Gastrocnemius medialis (tissue), 4 donors: ENCODE results near the gene SEMA3G. TPM values are rescaled to one million over a fixed set of nuclear protein-coding genes. Genes with fewer than 3 reads are reported as not detected.
A peak's percentile ranks its signal among the peaks of the same experiment; 100 is the strongest.

ENCODE experiments used
- ATAC-seq, 2 donors: fragments of 150-250 bp; one replicate each; pipeline ENCODE4 v1.9.1; 2016
- DNase-seq, 2 donors: peaks; one replicate each; pipeline ENCODE4 v3.0.0-alpha.2; 2019
- H3K27ac ChIP-seq, 4 donors: fragments of 200-600 bp; sonication (generic); 1 replicate in 1 of 4; 2 replicates in 3 of 4; pipeline ENCODE4 v1.5.1; 2016 to 2018; ENCODE audit warnings: mild to moderate bottlenecking in 2 of 4, moderate library complexity in 1 of 4
- H3K27me3 ChIP-seq, 3 donors: fragments of 200-600 bp; sonication (generic) in 2 of 3; 1 replicate in 1 of 3; 2 replicates in 2 of 3; pipeline versions ENCODE4 v1.5.1 to v1.6.0; 2016 to 2019; ENCODE audit warnings: mild to moderate bottlenecking in 1 of 3, moderate library complexity in 1 of 3
- H3K36me3 ChIP-seq, 2 donors: fragments of 200-600 bp; sonication (generic) in 1 of 2; one replicate each; pipeline ENCODE4 v1.5.1; 2017 to 2018
- H3K4me1 ChIP-seq, 2 donors: fragments of 200-600 bp; sonication (generic) in 1 of 2; one replicate each; pipeline ENCODE4 v1.5.1; 2016 to 2017; ENCODE audit warnings: mild to moderate bottlenecking in 2 of 2
- H3K4me3 ChIP-seq, 4 donors: fragments of 200-600 bp; sonication (generic) in 3 of 4; 1 replicate in 1 of 4; 2 replicates in 3 of 4; pipeline ENCODE4 v1.5.1; 2016 to 2019; ENCODE audit warnings: mild to moderate bottlenecking in 2 of 4
- H3K9me3 ChIP-seq, 3 donors: fragments of 200-600 bp; sonication (generic) in 2 of 3; 1 replicate in 1 of 3; 2 replicates in 2 of 3; pipeline ENCODE4 v1.5.1; 2016 to 2019
- POLR2A ChIP-seq, 2 donors: fragments of 450-650 bp; IDR thresholded peaks; one replicate each; pipeline ENCODE4 v1.6.1; 2017; ENCODE audit warnings: antibody characterized with exemption in 2 of 2, mild to moderate bottlenecking in 2 of 2, moderate library complexity in 2 of 2
- in situ Hi-C, 4 donors: fragments of 200-750 bp; cut with MboI; loops; one replicate each; pipeline versions ENCODE4 v1.15.0 to v1.8.0; 2017; ENCODE audit warnings: low sequenced_read_pairs in 4 of 4
- intact Hi-C: fragments of 100-400 bp; cut with DNase I; formaldehyde crosslinking; loops from one replicate; pipeline ENCODE4 v1.15.1; 2023; ENCODE audit warnings: low total_unique reads
- total RNA-seq, 4 donors: library from RNA; depleted of rRNA; stranded (reverse); fragments of >200 nt; gene quantifications; one replicate each; pipeline versions ENCODE4 v1.1.0 to v1.2.3, GENCODE V29; 2016
- TF ChIP-seq, protein P1 (sequence below), 5 experiments: fragments of 450-650 bp in 3 of 5; fragments of 200-600 bp in 2 of 5; sonication (generic) in 2 of 5; IDR thresholded peaks in 4 of 5; conservative IDR thresholded peaks in 1 of 5; 1 replicate in 4 of 5; 2 replicates in 1 of 5; pipeline ENCODE4 v1.5.1; 2016 to 2019; ENCODE audit warnings: antibody characterized with exemption in 5 of 5, mild to moderate bottlenecking in 3 of 5, moderate library complexity in 3 of 5

SEMA3G gene
- total RNA-seq, 4 donors from 2014 or later, result 3.8 to 20.3 (median 13.1) TPM

DNA sequence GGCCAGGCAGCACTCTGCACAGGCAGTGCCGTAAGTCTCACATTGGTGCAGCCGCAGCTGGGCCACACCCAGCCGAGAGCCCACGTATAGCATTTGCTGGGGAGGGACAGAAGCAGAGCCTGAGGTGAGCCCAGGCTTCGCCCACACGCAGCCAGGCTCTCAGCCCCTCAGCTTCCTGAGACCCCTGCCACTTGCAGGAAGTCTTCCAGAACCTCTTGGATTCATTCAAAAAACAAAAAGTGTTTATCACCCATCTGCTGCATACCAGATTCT, 6.9 kb downstream of the SEMA3G start:
- DNase-seq, result no peak
- no peaks in the 10 kb centered on the region for H3K27me3 ChIP-seq
- H3K27ac ChIP-seq, result no peak overlapping the region
- in situ Hi-C loops, result no loop called here
- intact Hi-C loops, result no loop called here
- H3K4me3 ChIP-seq, result no peak overlapping the region
- H3K9me3 ChIP-seq, result no peaks in the 10 kb centered on the region
- TF ChIP-seq, protein P1, sequence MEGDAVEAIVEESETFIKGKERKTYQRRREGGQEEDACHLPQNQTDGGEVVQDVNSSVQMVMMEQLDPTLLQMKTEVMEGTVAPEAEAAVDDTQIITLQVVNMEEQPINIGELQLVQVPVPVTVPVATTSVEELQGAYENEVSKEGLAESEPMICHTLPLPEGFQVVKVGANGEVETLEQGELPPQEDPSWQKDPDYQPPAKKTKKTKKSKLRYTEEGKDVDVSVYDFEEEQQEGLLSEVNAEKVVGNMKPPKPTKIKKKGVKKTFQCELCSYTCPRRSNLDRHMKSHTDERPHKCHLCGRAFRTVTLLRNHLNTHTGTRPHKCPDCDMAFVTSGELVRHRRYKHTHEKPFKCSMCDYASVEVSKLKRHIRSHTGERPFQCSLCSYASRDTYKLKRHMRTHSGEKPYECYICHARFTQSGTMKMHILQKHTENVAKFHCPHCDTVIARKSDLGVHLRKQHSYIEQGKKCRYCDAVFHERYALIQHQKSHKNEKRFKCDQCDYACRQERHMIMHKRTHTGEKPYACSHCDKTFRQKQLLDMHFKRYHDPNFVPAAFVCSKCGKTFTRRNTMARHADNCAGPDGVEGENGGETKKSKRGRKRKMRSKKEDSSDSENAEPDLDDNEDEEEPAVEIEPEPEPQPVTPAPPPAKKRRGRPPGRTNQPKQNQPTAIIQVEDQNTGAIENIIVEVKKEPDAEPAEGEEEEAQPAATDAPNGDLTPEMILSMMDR (IDR thresholded peaks at IDR 0.05 in 4 of 5, conservative IDR thresholded peaks at IDR 0.05 in 1 of 5), result no peak
- no peak for TF ChIP-seq POLR2A (IDR thresholded peaks at IDR 0.05)
- peaks cover 2 to 11% of the 10 kb centered on the region in 2 donors for H3K4me1 ChIP-seq
- no peaks in the 10 kb centered on the region for H3K36me3 ChIP-seq
- no peak for ATAC-seq

DNA sequence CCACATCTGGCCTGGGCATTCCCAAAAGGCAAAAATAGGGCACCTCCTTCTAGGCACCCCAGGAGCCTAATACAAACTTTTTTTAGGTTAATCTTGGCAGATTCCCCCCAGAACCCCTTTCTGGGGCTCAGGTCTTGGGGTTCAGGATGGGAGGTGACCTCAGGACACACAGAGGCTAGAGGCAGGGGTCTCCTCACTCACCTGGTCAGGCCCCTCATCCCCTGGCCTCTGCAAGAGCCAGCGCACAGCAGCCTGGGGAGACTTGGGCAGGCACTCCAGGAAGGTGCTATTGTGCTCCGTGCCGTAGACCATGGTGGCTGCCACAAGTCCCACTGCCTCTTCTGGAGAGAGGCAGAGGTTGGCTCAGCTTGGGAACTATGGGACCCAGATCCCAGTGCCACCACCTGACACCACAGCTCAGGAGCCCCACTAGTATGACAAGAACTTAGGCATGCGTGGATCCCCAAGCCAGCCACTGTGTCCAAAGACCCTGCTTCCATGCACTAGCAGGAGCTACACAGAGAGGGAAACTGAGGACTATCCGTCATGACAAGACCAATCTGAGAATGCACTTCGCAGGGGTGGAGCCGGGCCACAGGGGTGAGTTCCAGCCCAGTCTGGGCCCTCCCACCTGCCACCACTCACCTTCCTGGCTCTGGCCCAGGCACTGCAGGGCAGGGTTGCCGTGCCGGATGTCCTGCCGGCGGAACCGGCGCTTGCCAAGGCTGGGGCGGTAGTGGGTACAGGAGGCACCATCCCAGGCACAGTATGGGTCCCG, 7.4 kb downstream of the SEMA3G start:
- in situ Hi-C loops (no loop called here), intact Hi-C loops (no loop called here)
- TF ChIP-seq, protein P1 (IDR thresholded peaks at IDR 0.05 in 4 of 5, conservative IDR thresholded peaks at IDR 0.05 in 1 of 5), result no peak
- TF ChIP-seq POLR2A (IDR thresholded peaks at IDR 0.05), result no peak
- H3K27ac ChIP-seq, result peak overlapping the region in 1 of 4 donors; percentile 64
- no peak for ATAC-seq
- H3K9me3 ChIP-seq, result no peaks in the 10 kb centered on the region
- H3K36me3 ChIP-seq, result no peaks in the 10 kb centered on the region
- H3K4me3 ChIP-seq, result no peak overlapping the region
- no peaks in the 10 kb centered on the region for H3K27me3 ChIP-seq
- H3K4me1 ChIP-seq, result peaks cover 7 to 15% of the 10 kb centered on the region in 2 donors
- DNase-seq, result no peak

DNA sequence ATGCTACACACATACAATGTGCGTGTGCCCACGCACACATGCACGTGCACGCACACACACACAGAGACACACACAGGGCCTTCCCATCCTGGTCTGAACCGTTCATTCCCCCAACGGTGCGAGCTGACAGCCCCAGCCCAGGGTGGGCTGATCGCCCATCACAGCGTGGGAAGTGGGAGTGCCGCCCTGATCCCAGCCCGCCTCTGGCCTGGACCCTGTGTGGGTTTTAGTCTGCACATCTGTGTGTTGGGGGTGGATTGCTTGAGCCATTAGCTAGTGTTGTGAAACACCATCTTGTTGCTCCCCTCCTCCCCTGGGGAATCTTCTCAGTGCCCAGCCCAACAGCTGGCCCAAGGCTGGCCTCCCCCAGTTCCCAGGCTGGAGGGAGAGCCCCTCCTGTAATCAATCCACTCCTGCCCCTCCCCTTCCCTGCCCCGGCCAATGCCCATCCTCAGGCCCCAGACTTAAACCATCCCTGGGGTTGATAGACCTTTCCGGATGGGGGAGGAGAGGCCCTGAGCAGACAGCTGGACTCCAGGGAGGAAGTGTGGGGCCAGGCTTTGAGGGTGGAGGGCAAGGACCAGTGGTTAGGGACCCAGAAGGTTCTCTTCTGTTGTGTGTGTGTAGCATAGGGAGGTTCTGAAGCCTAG, 8.3 kb downstream of the SEMA3G start:
- peaks cover 8 to 17% of the 10 kb centered on the region in 2 donors for H3K4me1 ChIP-seq
- no peaks in the 10 kb centered on the region for H3K36me3 ChIP-seq
- TF ChIP-seq, protein P1 (IDR thresholded peaks at IDR 0.05 in 4 of 5, conservative IDR thresholded peaks at IDR 0.05 in 1 of 5), result no peak
- no peak for TF ChIP-seq POLR2A (IDR thresholded peaks at IDR 0.05)
- ATAC-seq, result peak in 1 of 2 donors; percentile 48
- no peaks in the 10 kb centered on the region for H3K9me3 ChIP-seq
- peak overlapping the region in 2 of 4 donors; percentile 45 to 64 for H3K27ac ChIP-seq
- H3K4me3 ChIP-seq, result no peak overlapping the region
- H3K27me3 ChIP-seq, result no peaks in the 10 kb centered on the region
- in situ Hi-C loops, result no loop called here
- intact Hi-C loops, result no loop called here
- no peak for DNase-seq

DNA sequence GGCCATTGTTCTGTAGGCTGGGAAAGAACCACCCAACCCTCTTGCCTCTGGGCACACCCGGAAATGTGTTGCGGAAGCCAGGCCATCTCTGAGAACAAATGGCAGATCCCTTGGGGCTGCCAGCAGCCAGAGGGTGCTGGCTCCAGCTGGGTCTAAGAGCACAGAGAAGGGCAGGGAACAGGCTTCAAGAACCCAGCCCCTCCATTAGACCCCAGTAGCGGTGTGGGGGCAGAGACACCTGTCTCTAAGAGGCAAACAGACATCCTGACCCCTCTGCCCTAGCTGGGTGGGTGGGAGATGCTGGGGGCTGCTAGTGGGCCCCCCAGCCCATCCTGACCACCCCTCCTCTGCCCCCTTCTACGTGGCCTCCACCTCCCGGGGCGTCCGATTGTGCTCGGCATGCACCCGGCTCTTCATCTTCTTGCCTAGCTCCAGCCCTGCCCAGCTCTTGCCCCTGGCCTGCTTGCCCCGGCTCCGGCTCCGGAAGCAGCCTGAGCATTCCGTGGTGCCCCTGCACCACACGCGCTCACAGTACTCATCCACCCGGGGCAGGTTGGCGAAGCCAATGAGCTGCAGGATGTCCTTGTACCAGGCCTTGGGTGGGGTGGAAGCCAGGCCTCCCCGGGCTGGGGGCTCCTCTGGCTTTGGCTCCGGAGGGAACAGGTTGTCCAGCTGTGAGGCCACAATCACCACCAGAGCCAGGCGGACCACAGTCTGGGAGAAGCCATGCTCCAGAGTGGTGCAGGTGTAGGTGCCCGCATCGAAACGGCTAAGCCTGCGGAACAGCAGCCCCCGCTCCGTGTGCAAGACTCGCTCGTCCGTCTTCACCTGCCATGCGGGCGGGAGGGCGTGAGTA, 9.4 kb downstream of the SEMA3G start:
- DNase-seq (no peak), ATAC-seq (peak in 1 of 2 donors; percentile 10)
- in situ Hi-C loops (no loop called here), intact Hi-C loops (no loop called here)
- no peak overlapping the region for H3K4me3 ChIP-seq
- TF ChIP-seq, protein P1 (IDR thresholded peaks at IDR 0.05 in 4 of 5, conservative IDR thresholded peaks at IDR 0.05 in 1 of 5), result no peak
- no peak for TF ChIP-seq POLR2A (IDR thresholded peaks at IDR 0.05)
- peaks cover 8 to 17% of the 10 kb centered on the region in 2 donors for H3K4me1 ChIP-seq
- no peaks in the 10 kb centered on the region for H3K27me3 ChIP-seq
- H3K9me3 ChIP-seq, result no peaks in the 10 kb centered on the region
- no peaks in the 10 kb centered on the region for H3K36me3 ChIP-seq
- H3K27ac ChIP-seq, result peak overlapping the region in 3 of 4 donors; percentile 4 to 64 (median 48)
